ENCODE measurements around the gene TWIST2.

TWIST2 gene

GRCh38 chr2:238841542-238842164 is 6.2 kb upstream of the TWIST2 start:
- Histone ChIP-seq H3K9me3 (ENCODE audit: insufficient read depth, low read depth, low read length) (no peaks in the 10 kb centered on the region), H3K27me3 (ENCODE audit: insufficient read depth, low read length, poor library complexity, severe bottlenecking) (no peaks in the 10 kb centered on the region), H3F3A (ENCODE audit: low read depth) (no peaks in the 10 kb centered on the region), H3K4me1 (ENCODE audit: insufficient read depth, low read length, poor library complexity, severe bottlenecking) (no peaks in the 10 kb centered on the region), H3K79me2 (ENCODE audit: insufficient read depth, low read length) (no peaks in the 10 kb centered on the region), H3K9ac (ENCODE audit: low read depth, low read length, poor library complexity, severe bottlenecking) (no peak overlapping the region), H3K4me3 (ENCODE audit: low read length, poor library complexity, severe bottlenecking) (no peak overlapping the region), H3K4me2 (ENCODE audit: low read depth, low read length, poor library complexity, severe bottlenecking) (no peak overlapping the region), H4K20me1 (ENCODE audit: insufficient read depth, low read length, poor library complexity, severe bottlenecking) (no peaks in the 10 kb centered on the region), H3K9me2 (replicated peaks; ENCODE audit: low read depth, low read length) (no peaks in the 10 kb centered on the region), H2AFZ (ENCODE audit: low read length) (no peak overlapping the region), H3K36me3 (ENCODE audit: insufficient read depth, low read length) (no peaks in the 10 kb centered on the region)
- TF ChIP-seq EZH2phosphoT487 (IDR thresholded peaks at IDR 0.05; ENCODE audit: borderline replicate concordance) (no peak), CTCF (conservative IDR thresholded peaks at IDR 0.05; ENCODE audit: low read length) (no peak)

DNA sequence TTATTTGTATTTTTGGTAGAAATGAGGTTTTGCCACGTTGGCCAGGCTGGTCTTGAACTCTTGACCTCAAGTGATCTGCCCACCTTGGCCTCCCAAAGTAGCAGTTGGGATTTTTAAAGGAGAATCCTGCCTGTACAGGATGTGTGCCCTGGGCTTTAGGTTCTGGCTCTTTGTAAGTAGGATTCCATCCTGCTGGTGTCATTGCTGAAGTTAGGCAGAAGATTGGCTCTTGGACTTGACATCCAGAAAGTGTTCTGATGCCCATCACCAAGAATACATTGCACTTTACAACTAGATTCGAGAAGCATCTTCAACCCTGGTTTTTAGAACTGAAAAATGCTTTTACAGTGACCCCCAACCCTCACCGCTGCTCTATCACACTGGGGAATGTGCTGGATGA is 4.4 kb upstream of the TWIST2 start:
- no peaks in the 10 kb centered on the region for H3F3A ChIP-seq (ENCODE audit: low read depth)
- no peaks in the 10 kb centered on the region for H4K20me1 ChIP-seq (ENCODE audit: insufficient read depth, low read length, poor library complexity, severe bottlenecking)
- no peak overlapping the region for H2AFZ ChIP-seq (ENCODE audit: low read length)
- no peak overlapping the region for H3K4me3 ChIP-seq (ENCODE audit: low read length, poor library complexity, severe bottlenecking)
- H3K9me2 ChIP-seq (replicated peaks; ENCODE audit: low read depth, low read length), result no peaks in the 10 kb centered on the region
- no peaks in the 10 kb centered on the region for H3K9me3 ChIP-seq (ENCODE audit: insufficient read depth, low read depth, low read length)
- no peak overlapping the region for H3K4me2 ChIP-seq (ENCODE audit: low read depth, low read length, poor library complexity, severe bottlenecking)
- no peaks in the 10 kb centered on the region for H3K4me1 ChIP-seq (ENCODE audit: insufficient read depth, low read length, poor library complexity, severe bottlenecking)
- no peaks in the 10 kb centered on the region for H3K27me3 ChIP-seq (ENCODE audit: insufficient read depth, low read length, poor library complexity, severe bottlenecking)
- no peaks in the 10 kb centered on the region for H3K36me3 ChIP-seq (ENCODE audit: insufficient read depth, low read length)
- no peaks in the 10 kb centered on the region for H3K79me2 ChIP-seq (ENCODE audit: insufficient read depth, low read length)
- TF ChIP-seq CTCF (conservative IDR thresholded peaks at IDR 0.05; ENCODE audit: low read length) (no peak), EZH2phosphoT487 (IDR thresholded peaks at IDR 0.05; ENCODE audit: borderline replicate concordance) (no peak)
- H3K9ac ChIP-seq (ENCODE audit: low read depth, low read length, poor library complexity, severe bottlenecking), result no peak overlapping the region

DNA sequence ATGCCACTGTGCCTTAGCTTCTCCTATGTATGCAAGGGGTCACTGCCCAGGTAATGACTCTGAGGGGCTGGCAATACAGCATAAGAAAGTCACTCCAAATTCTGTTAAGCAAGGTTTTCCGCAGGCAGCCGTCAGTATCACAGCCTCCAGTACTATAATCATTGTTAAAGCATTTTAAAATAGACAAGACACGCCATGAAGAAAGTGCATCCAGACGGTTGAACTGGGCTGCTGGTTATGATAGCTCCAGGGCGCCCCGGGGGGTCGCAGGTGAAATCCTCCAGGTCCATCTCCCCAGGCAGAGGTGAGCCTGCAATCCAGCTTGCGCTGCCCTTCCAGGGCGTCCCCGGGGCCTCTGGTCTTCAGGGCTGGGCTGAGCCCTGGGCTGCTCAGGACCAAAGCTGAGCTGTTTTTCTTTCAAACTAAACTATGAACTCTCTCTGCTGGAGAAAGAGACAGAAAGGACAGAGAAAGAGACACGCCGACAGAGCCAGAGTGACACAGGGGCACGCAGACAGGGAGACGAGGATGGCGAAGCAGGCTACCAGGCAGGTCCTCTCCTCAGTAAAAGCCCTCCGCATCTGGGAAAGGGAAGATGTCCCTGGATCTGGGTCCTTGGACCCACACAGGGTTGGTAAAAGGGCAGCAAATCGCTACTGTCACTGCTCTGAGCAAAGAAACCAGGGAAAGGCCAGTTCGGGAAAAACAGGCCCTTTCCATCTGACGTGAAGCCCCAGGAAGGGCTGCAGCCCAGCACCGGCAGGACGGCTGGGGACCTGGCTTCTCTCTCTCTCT is 2.1 kb upstream of the TWIST2 start:
- Histone ChIP-seq H3K9me3 (ENCODE audit: insufficient read depth, low read depth, low read length) (no peaks in the 10 kb centered on the region), H3K4me1 (ENCODE audit: insufficient read depth, low read length, poor library complexity, severe bottlenecking) (no peaks in the 10 kb centered on the region), H3K4me3 (ENCODE audit: low read length, poor library complexity, severe bottlenecking) (no peak overlapping the region)

More for the DNA sequence above, 2.1 kb upstream of the TWIST2 start:
- no peaks in the 10 kb centered on the region for H3K36me3 ChIP-seq (ENCODE audit: insufficient read depth, low read length)
- no peak for TF ChIP-seq CTCF (conservative IDR thresholded peaks at IDR 0.05; ENCODE audit: low read length)
- TF ChIP-seq EZH2phosphoT487 (IDR thresholded peaks at IDR 0.05; ENCODE audit: borderline replicate concordance), result no peak
- H3K4me2 ChIP-seq (ENCODE audit: low read depth, low read length, poor library complexity, severe bottlenecking), result no peak overlapping the region
- no peaks in the 10 kb centered on the region for H3K9me2 ChIP-seq (replicated peaks; ENCODE audit: low read depth, low read length)
- H4K20me1 ChIP-seq (ENCODE audit: insufficient read depth, low read length, poor library complexity, severe bottlenecking), result no peaks in the 10 kb centered on the region
- H3F3A ChIP-seq (ENCODE audit: low read depth), result no peaks in the 10 kb centered on the region
- H3K9ac ChIP-seq (ENCODE audit: low read depth, low read length, poor library complexity, severe bottlenecking), result no peak overlapping the region
- H3K27me3 ChIP-seq (ENCODE audit: insufficient read depth, low read length, poor library complexity, severe bottlenecking), result no peaks in the 10 kb centered on the region
- H3K79me2 ChIP-seq (ENCODE audit: insufficient read depth, low read length), result no peaks in the 10 kb centered on the region
- H2AFZ ChIP-seq (ENCODE audit: low read length), result no peak overlapping the region

All from Loucy (cell line).